HEK293T (cell line): ENCODE data around the gene KDM4C.

Experiments
- ELF4 ChIP-seq: fragments of 450-650 bp; IDR thresholded peaks from 2 replicates; pipeline ENCODE4 v1.6.1; 2017; ENCODE audit warnings: antibody characterized with exemption
- FOXA1 ChIP-seq: fragments of 450-650 bp; IDR thresholded peaks from 2 replicates; pipeline ENCODE4 v1.6.1; 2016; ENCODE audit warnings: mild to moderate bottlenecking
- FOXK2 ChIP-seq: fragments of 450-650 bp; IDR thresholded peaks from 2 replicates; pipeline ENCODE4 v1.6.1; 2016; ENCODE audit warnings: mild to moderate bottlenecking
- FOXM1 ChIP-seq: fragments of 450-650 bp; IDR thresholded peaks from 2 replicates; pipeline ENCODE4 v1.6.1; 2017; ENCODE audit warnings: mild to moderate bottlenecking, borderline replicate concordance
- SP1 ChIP-seq: fragments of 450-650 bp; IDR thresholded peaks from 2 replicates; pipeline ENCODE4 v1.6.1; 2017
- SUZ12 ChIP-seq: fragments of 450-650 bp; IDR thresholded peaks from 2 replicates; pipeline ENCODE4 v1.6.1; 2016; ENCODE audit warnings: mild to moderate bottlenecking
- TARDBP ChIP-seq: fragments of 450-650 bp; IDR thresholded peaks from 2 replicates; pipeline ENCODE4 v1.6.1; 2016
- ZNF384 ChIP-seq: fragments of 450-650 bp; IDR thresholded peaks from 2 replicates; pipeline ENCODE4 v1.6.1; 2016

DNA sequence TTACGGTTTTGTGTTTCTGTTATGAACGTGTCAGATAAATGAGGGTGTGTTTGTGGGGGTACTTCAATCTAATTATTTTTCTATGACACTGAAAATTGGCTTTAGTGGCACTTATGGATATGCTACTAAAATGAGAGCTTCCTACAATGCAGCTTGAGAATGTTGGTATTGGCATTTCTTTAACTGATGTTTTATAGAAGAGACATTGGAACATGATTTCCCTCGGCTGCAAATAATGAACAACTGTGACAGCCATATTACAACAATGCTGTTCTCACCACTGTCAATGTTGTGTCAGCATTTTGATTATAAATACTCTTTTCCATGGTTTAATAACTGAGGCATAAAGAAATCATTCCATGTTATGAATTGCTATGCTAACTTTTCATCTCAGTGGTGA, 279.4 kb downstream of the KDM4C start:
- no peak for TF ChIP-seq SP1
- TF ChIP-seq TARDBP, result no peak
- no peak for TF ChIP-seq FOXK2
- no peak for TF ChIP-seq ZNF384
- no peak for TF ChIP-seq FOXM1
- no peak for TF ChIP-seq FOXA1
- no peak for TF ChIP-seq ELF4
- TF ChIP-seq SUZ12, result no peak
